HL-60 (cell line): ENCODE data around the gene JRKL.
A peak's percentile ranks its signal among the peaks of the same experiment; 100 is the strongest.

Experiments
- CTCF ChIP-seq: IDR thresholded peaks from one replicate; pipeline ENCODE4 v1.5.1; 2011; ENCODE audit warnings: low read length, control low read depth, inconsistent platforms; ENCODE audit not compliant: insufficient read depth
- GABPA ChIP-seq: IDR thresholded peaks from 2 replicates; pipeline ENCODE4 v1.6.1; 2012; ENCODE audit warnings: low read depth
- POLR2AphosphoS5 ChIP-seq: IDR thresholded peaks from 2 replicates; pipeline ENCODE4 v1.6.1; 2012; ENCODE audit warnings: low read depth
- SPI1 ChIP-seq: IDR thresholded peaks from 2 replicates; pipeline ENCODE4 v1.6.1; 2012; ENCODE audit warnings: low read depth, mild to moderate bottlenecking, borderline replicate concordance

GRCh38 chr11:96342961-96343711, 46.7 kb upstream of the JRKL start, which contains the start of gene MAML2:
- peak; percentile 92 for TF ChIP-seq CTCF
- no peak for TF ChIP-seq POLR2AphosphoS5
- TF ChIP-seq GABPA, result no peak
- no peak; the same call in 1 of the 2 replicates for TF ChIP-seq SPI1
